Activated CD4-positive, alpha-beta T cell treated with anti-CD3 and anti-CD28 coated beads for 48 hours (primary cell): ENCODE results near the gene ARPC2.

Experiments used
- DNase-seq: peaks from one replicate; pipeline ENCODE4 v3.0.0-alpha.2; 2020

ARPC2 gene

GRCh38 chr2:218217360-218218267 is 625 bp downstream of the ARPC2 start:
- DNase-seq: peak; percentile 82

- peak; percentile 28 for DNase-seq
Observed at GRCh38 chr2:218218268-218219185, 1.5 kb downstream of the ARPC2 start.

DNA sequence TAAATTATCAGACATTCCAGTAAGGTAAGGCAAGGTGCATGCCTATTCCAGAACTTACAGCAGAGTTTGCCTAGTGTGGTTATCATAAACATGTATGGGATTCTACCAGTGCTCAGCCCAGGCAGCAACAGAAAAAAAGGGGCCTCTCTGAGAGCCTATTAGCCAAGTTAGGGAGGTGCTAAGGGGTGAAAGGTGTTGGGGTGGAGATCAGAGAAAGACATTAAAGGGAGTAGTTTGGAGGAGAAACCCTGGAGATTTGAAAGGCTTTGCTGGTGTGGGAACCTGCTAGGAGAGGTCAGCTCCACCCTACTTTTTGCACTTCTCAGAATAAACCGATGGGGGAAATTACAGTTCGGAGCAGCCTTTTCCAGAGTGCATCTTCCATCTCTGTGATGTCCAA is 2.9 kb downstream of the ARPC2 start:
- no peak for DNase-seq

GRCh38 chr2:218221000-218221399 is 4.0 kb downstream of the ARPC2 start:
- DNase-seq: no peak

GRCh38 chr2:218223046-218223445 is 6.1 kb downstream of the ARPC2 start:
- peak; percentile 25 for DNase-seq

- DNase-seq: no peak
Observed at GRCh38 chr2:218224186-218224585, 7.2 kb downstream of the ARPC2 start.

- no peak for DNase-seq
Observed at GRCh38 chr2:218226903-218227302, 9.9 kb downstream of the ARPC2 start.

DNA sequence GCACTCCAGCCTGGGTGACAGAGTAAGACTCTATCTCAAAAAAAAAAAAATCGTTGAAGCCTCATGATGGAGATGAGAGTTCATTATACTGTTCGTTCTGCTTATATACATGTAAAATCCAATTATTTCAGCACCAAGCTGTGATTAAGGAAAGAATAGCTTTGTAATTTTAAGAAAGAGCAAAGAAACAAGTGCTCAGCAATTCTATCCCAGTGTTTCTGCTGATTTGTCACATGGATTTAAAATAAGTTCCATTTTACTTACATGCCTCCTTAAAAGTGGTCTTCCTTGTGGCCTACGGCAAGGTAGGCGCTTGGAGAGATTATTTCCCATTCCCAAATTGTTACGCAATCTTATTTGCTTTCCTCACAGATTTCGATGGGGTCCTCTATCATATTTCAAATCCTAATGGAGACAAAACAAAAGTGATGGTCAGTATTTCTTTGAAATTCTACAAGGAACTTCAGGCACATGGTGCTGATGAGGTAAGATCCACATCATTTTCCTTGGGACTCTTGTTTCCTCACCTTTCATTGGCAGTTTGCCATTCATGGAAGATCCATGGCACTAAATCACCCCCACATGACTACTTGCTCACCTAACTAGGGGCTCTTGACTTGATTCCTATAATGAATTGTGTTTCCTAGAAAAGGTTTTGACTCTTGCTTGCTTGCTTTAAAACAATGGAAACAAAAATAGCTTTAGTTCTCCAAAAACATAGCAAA is 11.5 kb downstream of the ARPC2 start:
- DNase-seq: no peak

GRCh38 chr2:218229239-218229638 is 12.2 kb downstream of the ARPC2 start:
- DNase-seq: peak; percentile 55

DNA sequence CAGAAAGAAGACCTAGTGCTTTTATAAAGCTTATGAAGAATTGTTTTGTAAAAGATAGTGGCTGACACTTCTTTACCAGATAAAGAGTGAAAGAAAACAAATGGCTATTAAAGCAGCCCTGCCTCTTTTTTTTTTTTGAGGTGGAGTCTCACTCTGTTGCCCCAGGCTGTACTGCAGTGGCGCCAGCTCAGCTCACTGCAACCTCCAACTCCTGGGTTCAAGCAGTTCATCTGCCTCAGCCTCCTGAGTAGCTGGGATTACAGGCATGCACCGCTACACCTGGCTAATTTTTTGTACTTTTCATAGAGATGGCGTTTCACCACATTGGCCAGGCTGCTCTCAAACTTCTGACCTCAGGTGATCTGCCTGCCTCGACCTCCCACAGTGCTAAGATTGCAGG is 12.9 kb downstream of the ARPC2 start:
- peak; percentile 40 for DNase-seq

DNA sequence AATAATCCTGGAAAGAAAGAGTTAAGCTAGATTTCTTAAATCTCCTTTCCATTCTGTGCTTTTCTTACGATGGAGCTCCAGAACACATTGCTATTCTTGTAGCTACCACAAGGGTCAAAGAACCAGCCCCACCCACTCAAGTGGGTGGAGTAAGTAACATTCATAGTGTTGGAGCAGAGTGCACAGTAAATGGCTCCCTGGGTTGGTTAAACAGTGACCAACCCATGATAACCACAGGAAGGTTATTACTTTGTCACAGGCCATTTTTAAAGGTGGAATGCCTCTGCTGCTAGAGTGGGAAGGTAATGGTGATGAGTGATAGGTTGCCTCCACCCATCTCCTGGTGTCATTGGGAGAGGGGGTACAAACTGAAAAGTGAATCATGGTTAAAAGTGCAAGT is 13.9 kb downstream of the ARPC2 start:
- DNase-seq: peak; percentile 60

DNA sequence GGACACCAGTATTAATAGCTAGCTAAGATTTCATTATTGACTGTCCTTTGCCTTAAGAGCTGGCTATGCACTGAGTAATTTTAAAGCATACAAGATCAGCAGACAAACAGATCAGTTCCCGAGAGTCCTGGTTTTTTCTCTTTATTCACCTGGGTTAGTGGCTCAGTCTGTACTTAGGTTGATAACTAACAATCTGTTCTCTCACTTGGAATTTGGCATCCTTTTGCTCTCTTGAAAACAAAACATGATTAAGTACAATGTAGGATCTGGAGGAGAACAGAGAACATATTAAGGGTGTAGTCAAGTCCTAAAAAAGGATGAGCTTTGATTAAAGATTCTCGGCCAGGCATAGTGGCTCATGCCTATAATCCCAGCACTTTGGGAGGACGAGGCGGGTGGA is 16.6 kb downstream of the ARPC2 start:
- DNase-seq: no peak

DNA sequence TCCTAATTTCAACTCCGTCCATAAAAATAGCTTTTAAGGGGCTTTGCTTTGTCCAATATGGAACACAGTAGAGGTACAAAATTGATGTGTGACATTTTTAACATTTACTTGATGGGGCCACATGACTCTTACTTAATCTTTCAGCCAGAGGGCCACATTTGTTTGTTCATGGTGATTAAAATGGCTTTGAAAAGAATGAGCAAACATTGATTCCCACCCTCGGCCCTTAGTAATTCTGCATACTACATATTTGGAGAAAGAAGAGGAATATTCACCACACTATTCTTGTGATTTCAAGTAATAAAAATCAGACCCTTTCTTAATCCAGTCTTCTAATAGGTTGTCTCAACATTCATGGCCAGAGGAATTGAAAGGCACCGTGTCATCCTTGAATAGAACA is 17.5 kb downstream of the ARPC2 start:
- DNase-seq: no peak

DNA sequence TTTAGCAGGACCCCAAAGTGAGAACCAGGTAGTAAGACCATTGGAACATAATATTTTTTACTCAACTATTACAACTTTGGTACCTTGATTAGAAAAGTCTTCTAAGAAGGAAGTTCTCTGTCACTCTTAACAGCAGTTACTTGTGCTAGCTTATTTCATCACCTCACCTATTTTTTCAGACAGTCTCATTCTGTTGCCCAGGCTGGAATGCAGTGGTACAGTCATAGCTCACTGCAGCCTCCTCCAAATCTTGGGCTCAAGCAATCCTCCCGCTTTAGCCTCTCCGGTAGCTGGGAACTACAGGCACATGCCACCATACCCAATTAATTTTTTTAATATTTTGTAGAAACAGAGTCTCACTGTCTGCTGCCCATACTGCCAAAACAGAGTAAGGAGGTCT is 18.0 kb downstream of the ARPC2 start:
- no peak for DNase-seq

DNA sequence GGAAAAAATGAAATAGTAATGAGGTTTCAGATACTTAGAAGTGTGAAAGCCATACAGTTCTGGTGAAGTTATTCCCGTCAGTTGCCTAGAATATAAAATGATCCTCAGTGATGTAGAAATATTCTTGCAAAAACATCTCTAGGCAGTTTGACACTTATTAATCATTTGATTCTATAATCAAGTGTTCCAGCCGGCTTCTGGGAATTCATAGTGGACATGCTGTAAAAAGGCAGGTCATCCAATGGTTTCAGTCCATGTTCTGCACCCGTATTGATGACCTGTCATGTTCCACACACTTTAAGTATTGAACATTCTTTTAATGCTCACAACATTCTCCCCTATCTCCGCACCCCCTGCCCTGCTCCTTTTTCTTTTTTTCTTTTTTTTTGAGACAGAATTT is 19.8 kb downstream of the ARPC2 start:
- DNase-seq: no peak

- DNase-seq: no peak
Observed at GRCh38 chr2:218238887-218239286, 21.9 kb downstream of the ARPC2 start.

DNA sequence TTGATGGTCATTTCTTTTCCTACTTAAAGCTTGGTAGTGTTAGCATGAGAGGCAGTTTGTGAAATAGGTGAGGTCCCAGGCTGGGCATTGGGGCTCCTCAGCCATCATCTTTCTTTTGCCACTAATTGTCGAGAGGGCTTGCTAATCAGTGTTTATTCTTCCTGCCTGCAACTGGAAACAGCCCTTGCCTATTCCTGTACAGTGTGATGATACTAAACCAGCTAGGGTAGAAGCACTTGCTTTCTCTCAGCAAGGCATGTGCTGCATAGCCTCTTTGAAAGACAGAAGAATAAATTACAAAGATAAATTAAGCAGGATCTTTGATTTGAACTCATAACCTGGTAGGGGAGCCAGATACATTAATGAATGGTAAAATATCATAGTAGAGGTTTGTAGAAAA is 27.2 kb downstream of the ARPC2 start:
- DNase-seq: no peak

DNA sequence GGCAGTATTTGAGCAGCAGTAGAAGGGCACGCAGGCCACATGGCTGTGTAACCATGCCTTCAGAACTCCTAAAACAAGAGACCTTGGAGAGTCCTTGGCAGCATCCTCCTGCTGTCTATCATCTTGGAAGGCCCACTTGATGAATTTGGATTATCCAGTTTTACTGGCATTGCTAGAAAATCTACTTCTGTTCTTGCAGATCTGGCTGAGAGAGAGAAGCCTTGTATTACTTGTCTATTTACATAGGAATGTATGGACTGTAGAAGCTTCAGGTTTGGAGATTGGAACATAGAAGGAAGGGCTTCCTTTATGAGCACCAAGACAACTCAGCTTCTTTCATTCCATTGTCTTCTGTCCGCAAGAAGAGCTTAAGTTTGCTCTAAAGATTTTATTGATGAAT is 27.7 kb downstream of the ARPC2 start:
- no peak for DNase-seq

- no peak for DNase-seq
Observed at GRCh38 chr2:218245214-218245613, 28.2 kb downstream of the ARPC2 start.

DNA sequence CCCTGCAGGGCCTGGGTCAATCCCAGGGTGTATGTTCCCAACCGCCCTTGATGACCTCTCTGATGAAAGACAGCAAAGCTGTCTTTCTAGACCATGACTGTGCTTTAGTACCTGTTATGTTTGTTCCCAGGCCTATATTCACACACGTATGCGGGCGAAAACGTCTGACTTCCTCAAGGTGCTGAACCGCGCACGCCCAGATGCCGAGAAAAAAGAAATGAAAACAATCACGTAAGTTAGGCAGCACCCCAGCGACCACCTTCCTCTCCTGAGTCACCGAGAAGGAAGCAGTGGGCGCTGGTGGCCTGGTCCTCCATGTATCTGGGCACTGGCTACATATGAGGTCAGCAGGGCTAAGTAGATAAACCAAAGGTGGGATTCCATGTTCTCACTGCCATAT is 32.7 kb downstream of the ARPC2 start:
- no peak for DNase-seq

DNA sequence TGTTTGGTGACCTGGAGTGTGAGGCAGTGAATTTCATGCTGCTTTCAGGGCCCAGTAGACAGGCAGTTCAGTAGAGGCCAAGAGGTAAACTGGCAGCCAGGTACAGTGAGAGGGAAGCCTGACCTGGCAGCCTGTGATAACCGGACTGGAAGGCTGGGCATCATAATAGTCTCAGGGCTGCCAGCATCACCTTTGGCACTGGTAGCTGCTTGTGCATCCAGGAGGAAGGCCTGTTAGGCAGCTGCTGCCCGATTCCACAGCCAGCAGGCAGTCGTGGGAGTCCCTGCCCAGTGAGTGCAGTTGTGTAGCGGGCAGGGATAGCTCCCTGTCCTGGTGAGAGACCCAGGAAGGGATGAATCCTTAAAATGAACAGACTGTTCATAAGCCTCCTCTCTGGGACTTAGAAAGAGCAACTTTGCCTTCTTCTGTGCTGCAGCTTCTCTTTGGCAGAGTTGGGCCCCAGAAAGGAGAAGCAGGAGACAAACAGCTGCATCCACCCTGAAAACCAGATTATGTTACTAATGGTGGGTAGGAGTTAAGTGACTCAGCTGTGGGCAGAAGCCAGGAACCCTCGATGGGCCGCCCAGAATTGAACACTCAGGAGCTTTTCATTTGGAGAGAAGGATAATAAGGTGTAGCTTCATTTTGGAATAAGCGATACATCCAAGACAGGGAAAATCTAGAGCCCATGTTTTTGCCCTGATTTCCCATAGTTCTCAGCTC is 35.7 kb downstream of the ARPC2 start:
- no peak for DNase-seq

GRCh38 chr2:218253232-218253625 is 36.2 kb downstream of the ARPC2 start:
- no peak for DNase-seq

- DNase-seq: no peak
Observed at GRCh38 chr2:218255446-218255845, 38.5 kb downstream of the ARPC2 start.
